Activated T-helper 17 cell treated with anti-CD3 and anti-CD28 coated beads, Interleukin-2, amount 50 U/mL, for 72 hours (primary cell): ENCODE results near the gene AHSG. TPM values are rescaled to one million over a fixed set of nuclear protein-coding genes. Genes with fewer than 3 reads are reported as not detected.
A peak's percentile ranks its signal among the peaks of the same experiment; 100 is the strongest.

Experiments
- ATAC-seq: fragments of 150-1000 bp; cut with Tn5 transposase; replicated peaks from 2 replicates; pipeline ENCODE4 v1.10.0; 2021; ENCODE audit warnings: mild to moderate bottlenecking, moderate library complexity
- H3K27ac Mint-ChIP-seq: one replicate; pipeline ENCODE4 v1.8.0; 2022; ENCODE audit warnings: mixed read lengths
- H3K27me3 Mint-ChIP-seq: one replicate; pipeline ENCODE4 v1.8.0; 2022; ENCODE audit warnings: mixed read lengths
- H3K36me3 Mint-ChIP-seq: one replicate; pipeline ENCODE4 v1.8.0; 2022; ENCODE audit warnings: low read depth, mild to moderate bottlenecking, mixed read lengths
- H3K4me1 Mint-ChIP-seq: one replicate; pipeline ENCODE4 v1.8.0; 2022; ENCODE audit warnings: mixed read lengths
- H3K4me3 Mint-ChIP-seq: one replicate; pipeline ENCODE4 v1.8.0; 2022; ENCODE audit warnings: mild to moderate bottlenecking, mixed read lengths
- H3K9me3 Mint-ChIP-seq: one replicate; pipeline ENCODE4 v1.8.0; 2022; ENCODE audit warnings: mixed read lengths
- total RNA-seq, 2 donors: library from RNA; stranded (reverse); gene quantifications; one replicate each; pipeline ENCODE4 v1.2.3, GENCODE V29; 2022

The AHSG gene
- total RNA-seq, 2 donors from 2014 or later, result not detected

DNA sequence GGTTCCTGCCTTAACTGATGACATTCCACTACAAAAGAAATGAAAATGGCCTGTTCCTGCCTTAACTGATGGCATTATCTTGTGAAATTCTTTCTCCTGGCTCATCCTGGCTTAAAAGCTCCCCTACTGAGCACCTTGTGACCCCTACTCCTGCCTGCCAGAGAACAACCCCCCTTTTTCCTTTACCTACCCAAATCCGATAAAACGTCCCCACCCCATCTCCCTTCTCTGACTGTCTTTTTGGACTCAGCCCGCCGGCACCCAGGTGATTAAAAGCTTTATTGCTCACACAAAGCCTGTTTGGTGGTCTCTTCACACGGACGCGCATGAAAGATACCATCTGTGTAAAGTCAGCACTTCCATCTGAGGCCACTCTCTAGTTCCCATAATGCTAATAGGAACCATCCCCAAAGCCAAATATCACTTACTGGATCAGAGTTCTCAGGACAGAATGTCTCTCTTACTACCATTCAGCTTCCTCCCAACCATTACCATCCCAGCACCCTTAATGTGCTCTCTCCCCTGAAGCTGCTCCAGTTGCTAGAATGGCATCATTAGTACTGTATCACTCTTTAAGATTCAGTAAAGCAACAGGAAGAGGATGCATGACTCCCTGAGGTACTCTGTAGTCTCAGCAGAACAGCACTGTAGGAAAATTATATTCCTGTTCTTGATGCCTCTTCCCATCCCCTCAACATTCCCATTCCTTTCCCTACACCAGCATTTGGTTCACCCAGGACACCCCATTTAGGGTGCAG lies 50.7 kb downstream of the AHSG start:
- no peak for ATAC-seq
- Mint-ChIP-seq H3K27me3 (peaks cover 14% of the 10 kb centered on the region), H3K27ac (no peak overlapping the region), H3K36me3 (no peaks in the 10 kb centered on the region), H3K9me3 (no peaks in the 10 kb centered on the region), H3K4me1 (no peaks in the 10 kb centered on the region), H3K4me3 (no peak overlapping the region)

DNA sequence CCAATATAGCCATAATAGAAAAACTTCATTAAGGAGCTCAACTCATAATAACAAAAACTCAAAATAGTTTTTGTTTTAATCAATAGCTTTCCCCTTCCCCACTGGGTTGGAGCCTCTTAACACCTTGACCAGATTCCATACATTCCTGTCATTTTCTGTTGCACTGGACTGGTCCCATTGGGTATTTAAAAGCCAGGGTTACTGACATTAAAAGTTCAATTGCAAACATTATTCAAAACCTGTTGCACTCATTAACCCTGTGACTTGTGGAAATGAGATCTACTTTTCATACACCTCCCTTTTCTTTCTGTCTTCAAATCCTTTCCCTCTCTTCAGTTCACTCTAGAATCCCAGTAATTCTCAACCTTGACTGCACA lies 51.2 kb downstream of the AHSG start:
- no peak for ATAC-seq
- no peaks in the 10 kb centered on the region for H3K36me3 Mint-ChIP-seq
- no peak overlapping the region for H3K4me3 Mint-ChIP-seq
- no peaks in the 10 kb centered on the region for H3K9me3 Mint-ChIP-seq
- H3K4me1 Mint-ChIP-seq, result peaks cover under 1% of the 10 kb centered on the region
- H3K27me3 Mint-ChIP-seq, result peaks cover 9% of the 10 kb centered on the region
- H3K27ac Mint-ChIP-seq, result no peak overlapping the region

DNA sequence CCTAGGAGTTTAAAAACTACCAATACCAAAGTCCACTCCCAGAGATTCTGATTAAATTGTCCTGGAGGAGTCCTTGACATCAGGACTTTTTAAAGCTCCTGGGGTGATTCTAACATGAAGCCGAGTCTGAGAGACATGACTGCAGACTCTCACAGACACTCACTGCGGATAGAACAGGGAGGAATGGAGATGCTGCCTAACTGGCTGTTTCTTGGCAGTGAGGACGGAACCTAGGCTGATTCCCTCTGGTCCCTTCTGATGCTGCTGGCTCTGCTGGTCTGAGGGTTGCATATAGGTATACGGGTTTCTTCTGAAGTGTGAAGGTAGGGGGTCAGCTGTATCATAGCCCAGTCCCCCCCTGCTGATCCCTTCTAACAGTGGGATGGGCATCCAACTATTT lies 51.6 kb downstream of the AHSG start:
- H3K36me3 Mint-ChIP-seq, result no peaks in the 10 kb centered on the region
- peaks cover 4% of the 10 kb centered on the region for H3K4me1 Mint-ChIP-seq

DNA sequence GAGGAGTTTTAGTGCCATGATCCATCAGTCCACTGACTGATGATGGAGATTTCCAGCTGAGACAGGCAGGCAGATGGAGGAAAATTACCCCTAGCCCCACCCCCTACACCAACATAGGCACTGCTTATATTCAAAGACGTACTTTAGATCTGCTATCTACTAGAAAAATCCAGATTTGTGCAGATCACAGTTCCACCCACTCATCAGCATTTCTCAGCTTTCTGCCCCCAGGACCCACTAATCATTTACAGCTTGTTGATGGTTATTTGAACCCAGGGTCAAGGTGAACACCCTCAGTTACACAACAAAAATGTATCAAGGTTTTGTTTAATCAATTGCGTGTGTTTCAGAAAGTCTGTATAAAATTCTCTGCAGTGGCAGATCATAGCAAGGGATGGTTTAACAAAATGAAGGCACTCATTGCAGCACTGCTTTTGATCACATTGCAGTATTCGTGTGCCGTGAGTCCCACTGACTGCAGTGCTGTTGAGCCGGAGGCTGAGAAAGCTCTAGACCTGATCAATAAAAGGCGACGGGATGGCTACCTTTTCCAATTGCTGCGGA lies 52.8 kb downstream of the AHSG start, which contains the start of gene HRG:
TSS of gene HRG (plus strand) at position 390 of the 564 bp plus-strand sequence. CDS start at position 408, 18 bp downstream.
- Mint-ChIP-seq H3K27me3 (peaks cover 5% of the 10 kb centered on the region), H3K36me3 (no peaks in the 10 kb centered on the region), H3K9me3 (no peaks in the 10 kb centered on the region), H3K27ac (no peak within 1 kb of the TSS), H3K4me1 (peaks cover 9% of the 10 kb centered on the region), H3K4me3 (no peak within 1 kb of the TSS)
- ATAC-seq, result no peak

More for the DNA sequence above, 51.6 kb downstream of the AHSG start:
- no peak for ATAC-seq
- Mint-ChIP-seq H3K9me3 (no peaks in the 10 kb centered on the region), H3K4me3 (no peak overlapping the region), H3K27ac (no peak overlapping the region), H3K27me3 (peaks cover 5% of the 10 kb centered on the region)

DNA sequence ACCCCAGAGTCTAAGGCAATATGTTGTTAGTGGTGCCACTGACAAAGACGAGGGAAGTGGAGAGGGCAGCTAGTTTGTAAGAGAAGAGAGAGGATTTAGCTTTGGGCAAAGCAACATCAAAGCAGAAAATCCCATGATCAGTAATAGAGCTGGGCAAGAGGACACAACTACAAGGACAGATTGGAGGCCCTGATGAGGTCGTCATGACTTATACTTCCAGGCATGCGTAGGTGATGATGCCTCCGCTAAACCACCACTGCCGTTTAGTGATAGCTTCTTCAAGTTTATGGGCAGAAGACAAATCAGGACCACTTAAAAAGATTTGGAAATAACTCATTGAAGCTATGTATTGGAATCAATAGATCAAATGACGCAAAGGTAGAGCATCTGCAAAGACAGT lies 55.6 kb downstream of the AHSG start:
- H3K4me3 Mint-ChIP-seq, result no peak overlapping the region
- no peaks in the 10 kb centered on the region for H3K36me3 Mint-ChIP-seq
- H3K27me3 Mint-ChIP-seq, result peaks cover 9% of the 10 kb centered on the region
- no peak overlapping the region for H3K27ac Mint-ChIP-seq
- H3K4me1 Mint-ChIP-seq, result peaks cover 9% of the 10 kb centered on the region
- no peaks in the 10 kb centered on the region for H3K9me3 Mint-ChIP-seq
- no peak for ATAC-seq

DNA sequence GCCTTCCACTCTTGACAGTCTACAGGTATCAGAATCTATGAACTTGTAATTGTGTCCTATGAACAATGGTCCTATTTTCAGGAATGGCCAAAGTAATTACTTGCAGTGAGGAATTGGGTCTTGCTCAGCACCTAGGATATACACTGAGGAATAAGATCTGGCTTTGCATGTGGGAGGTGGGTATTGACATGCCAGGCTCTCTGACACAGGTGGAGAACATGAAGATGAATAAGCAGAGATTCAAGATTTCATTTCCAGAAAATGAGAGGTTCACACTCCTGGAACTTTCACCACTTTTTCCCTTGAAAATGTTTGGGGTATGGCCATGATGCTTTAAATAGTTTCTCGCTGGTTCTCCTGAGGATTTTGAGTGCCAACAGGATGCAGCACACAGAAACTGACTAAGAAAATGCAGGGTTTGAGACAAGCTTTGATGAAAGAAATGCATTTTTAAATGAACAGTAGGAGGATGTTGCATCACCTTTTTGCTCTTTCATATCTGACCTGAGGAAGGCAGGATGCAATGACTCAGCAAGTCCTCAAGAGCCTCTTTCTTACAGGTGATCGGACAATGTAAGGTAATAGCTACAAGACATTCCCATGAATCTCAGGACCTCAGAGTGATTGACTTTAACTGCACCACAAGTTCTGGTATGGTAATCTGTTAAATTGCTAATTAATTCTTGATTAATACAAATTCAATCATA lies 56.7 kb downstream of the AHSG start:
- H3K27me3 Mint-ChIP-seq, result peaks cover 15% of the 10 kb centered on the region
- H3K4me1 Mint-ChIP-seq, result peaks cover 9% of the 10 kb centered on the region
- ATAC-seq, result peak; percentile 62
- peak overlapping the region; percentile 28 for H3K4me3 Mint-ChIP-seq
- H3K36me3 Mint-ChIP-seq, result no peaks in the 10 kb centered on the region
- no peaks in the 10 kb centered on the region for H3K9me3 Mint-ChIP-seq
- peak overlapping the region; percentile 5 for H3K27ac Mint-ChIP-seq

DNA sequence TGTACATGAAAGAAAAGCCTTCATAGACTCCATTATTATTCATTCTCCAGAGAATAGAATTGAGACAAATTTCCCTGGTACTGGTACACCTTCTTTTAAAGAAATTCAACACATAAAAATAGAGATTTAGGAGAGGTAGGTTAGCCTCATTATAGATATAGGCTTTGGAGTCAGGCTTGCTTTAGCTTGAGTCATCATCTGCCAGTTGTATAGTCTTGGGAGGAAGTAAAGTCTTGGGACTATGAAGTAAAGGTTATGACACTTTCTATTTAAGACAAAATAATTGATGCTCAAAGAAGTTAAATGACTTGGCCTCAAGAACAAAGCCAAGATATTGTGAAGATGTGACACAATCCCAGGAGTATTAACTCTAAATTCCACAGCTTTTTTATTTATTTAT lies 57.3 kb downstream of the AHSG start:
- no peak for ATAC-seq
- Mint-ChIP-seq H3K27me3 (peaks cover 18% of the 10 kb centered on the region), H3K4me1 (peaks cover 9% of the 10 kb centered on the region), H3K4me3 (no peak overlapping the region), H3K9me3 (no peaks in the 10 kb centered on the region), H3K36me3 (no peaks in the 10 kb centered on the region), H3K27ac (no peak overlapping the region)

Other genes with a start within 250 kb of the AHSG start
- 1 to 10 TPM; 2.4 to 4.9 TPM for gene CRYGS, start 68.7 kb upstream of the AHSG start, total RNA-seq
- 1 to 10 TPM; 7.8 to 9.7 TPM for gene TBCCD1, start 45.7 kb upstream of the AHSG start, total RNA-seq
- gene DNAJB11, start 42.3 kb upstream of the AHSG start, total RNA-seq, result 10 to 100 TPM; 22.4 to 46.7 TPM
- not detected for gene FETUB, start 27.3 kb downstream of the AHSG start, total RNA-seq
- gene HRG, start 53.0 kb downstream of the AHSG start, total RNA-seq, result not detected
- gene KNG1, start 104.3 kb downstream of the AHSG start, total RNA-seq, result not detected
- gene EIF4A2, start 170.5 kb downstream of the AHSG start, total RNA-seq, result 100 to 1,000 TPM; 266 to 346 TPM
- 100 to 1,000 TPM in 1 of 2 donors, 10 to 100 TPM in 1; 87.1 to 108 TPM for gene RFC4, start 193.4 kb downstream of the AHSG start, total RNA-seq
- gene ADIPOQ, start 229.7 kb downstream of the AHSG start, total RNA-seq, result not detected